ENCODE measurements around the gene C12orf75.

Gene C12orf75

GRCh38 chr12:105420046-105420445 is 89.6 kb downstream of the C12orf75 start:
- DNase-seq = no peak

- DNase-seq = peak; percentile 78
Observed at GRCh38 chr12:105420659-105421240, 90.3 kb downstream of the C12orf75 start.
